GM19452 (cell line): Measurements from ENCODE around the gene MAP3K5.

Experiments used
- ATAC-seq: cut with Tn5 transposase; IDR thresholded peaks from one replicate; pipeline ENCODE4 v1.9.1; 2021; ENCODE audit not compliant: unreplicated experiment

Gene MAP3K5

GRCh38 chr6:136654086-136654485 is 138.2 kb downstream of the MAP3K5 start:
- ATAC-seq = no peak

- no peak for ATAC-seq
These were observed 139.6 kb downstream of the MAP3K5 start for GRCh38 chr6:136652656-136653055.

DNA sequence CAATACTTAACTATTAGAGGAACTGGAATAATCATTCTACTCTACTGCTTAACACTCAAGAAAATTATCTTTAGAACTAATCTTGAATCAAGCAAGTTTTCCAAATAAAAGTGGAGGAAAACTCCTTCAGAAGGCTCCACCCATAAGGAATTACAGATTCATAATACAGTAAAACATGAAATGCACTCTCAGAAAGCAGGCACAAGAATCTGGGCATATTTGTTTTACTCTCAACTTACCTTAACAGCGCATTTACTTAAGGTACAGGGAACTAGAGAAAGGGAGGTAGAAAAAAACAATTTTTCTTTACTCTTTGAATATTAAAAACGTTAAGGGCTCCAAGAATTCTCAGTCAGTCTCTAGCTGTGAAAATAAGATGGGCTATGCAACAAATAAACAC is 140.3 kb downstream of the MAP3K5 start:
- no peak for ATAC-seq

DNA sequence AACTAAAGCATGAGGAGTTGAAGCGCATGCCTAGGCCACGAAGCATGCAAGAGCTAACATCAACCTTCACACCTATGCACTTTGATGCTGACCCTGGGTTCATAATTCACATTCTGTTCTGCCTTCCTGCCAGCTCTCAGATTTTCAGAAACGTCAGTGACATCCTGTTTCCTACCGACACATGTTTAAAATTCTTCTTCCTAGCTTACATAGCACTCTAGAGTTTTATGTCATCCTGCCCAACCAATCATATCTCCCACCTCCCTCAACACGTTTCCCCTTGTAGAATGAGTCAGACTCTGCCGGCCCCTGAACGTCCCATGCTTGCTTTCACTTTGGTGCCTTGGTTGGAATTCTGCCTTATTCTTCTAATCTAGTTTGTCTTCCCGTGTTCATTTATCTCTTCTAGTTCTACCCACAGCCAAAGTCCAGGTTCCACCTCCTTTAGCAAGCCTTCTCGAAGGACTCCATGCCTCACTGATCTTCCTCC is 144.9 kb downstream of the MAP3K5 start:
- ATAC-seq = peak; percentile 79

DNA sequence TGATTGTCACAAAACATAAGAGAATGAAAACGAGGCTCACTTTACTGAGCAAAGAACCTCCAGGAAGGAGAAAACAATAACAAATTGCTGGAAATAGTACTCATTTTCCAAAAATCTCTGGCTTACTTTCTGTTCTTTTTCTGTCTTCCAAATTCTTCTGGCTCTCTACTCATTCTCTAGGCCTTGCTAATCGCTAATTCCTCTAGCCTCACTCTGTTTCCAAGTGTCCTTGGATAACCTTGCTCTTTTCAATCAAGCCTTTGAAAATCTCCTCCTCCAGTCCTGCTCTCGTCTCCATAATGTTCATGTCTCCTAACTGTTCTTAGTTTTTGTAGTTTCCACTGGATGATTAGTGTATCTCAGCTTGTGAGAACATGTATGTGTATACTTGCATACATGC is 145.9 kb downstream of the MAP3K5 start:
- ATAC-seq = no peak

DNA sequence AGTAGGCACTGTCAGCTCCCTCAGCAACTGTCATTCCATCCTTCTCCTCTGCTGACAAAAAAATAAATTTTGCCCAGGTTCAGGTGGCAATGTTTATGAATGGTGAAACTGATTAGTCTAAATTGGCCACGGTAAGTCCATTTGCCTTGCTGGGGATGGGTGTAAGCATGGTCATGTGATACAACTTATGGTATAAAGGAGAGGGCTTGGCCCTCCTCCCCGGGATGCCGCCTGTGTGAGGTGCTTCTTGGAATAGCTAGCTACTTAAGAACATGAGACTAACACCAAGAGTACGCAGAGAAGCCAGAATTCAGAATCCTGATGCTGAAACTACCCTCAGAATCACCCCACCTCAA is 147.7 kb downstream of the MAP3K5 start:
- no peak for ATAC-seq

DNA sequence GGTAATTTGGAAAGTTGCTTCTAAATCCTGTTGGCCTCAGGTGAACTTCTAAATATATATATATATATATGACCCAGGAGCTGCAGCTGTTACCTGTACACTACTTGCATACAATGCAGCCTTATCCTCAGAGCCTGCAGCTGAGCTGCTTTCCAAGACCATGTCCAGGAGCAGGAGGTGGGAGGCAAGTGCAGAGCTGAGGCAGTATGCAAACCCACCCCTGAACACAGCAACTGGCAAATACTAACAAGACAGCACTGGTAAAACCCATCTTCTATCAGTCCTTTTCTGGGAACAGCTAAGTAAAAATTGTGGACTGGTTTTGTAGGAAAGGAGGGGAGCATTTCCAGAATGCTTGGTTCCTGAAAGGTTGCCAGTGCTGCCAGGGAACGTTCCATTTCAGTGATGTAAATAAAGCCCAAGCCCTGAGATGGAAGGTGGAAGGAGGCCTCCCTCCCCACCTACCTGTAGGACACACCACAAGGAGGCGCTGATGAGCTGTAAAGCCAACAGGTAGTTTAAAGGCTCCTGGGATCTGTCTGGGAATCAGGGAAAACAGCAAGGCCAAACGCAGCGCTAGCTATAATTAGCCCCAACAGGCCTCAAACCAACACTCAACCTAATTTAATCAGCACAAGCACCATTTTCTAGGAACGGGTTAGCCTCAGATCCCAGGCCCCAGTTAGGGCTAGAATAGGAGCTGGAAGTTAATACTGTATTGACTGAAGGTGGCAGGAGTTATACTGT is 148.3 kb downstream of the MAP3K5 start:
- ATAC-seq = no peak

GRCh38 chr6:136641873-136642465 is 150.3 kb downstream of the MAP3K5 start:
- ATAC-seq = no peak

- ATAC-seq = no peak
These were observed 151.1 kb downstream of the MAP3K5 start for GRCh38 chr6:136641166-136641565.

DNA sequence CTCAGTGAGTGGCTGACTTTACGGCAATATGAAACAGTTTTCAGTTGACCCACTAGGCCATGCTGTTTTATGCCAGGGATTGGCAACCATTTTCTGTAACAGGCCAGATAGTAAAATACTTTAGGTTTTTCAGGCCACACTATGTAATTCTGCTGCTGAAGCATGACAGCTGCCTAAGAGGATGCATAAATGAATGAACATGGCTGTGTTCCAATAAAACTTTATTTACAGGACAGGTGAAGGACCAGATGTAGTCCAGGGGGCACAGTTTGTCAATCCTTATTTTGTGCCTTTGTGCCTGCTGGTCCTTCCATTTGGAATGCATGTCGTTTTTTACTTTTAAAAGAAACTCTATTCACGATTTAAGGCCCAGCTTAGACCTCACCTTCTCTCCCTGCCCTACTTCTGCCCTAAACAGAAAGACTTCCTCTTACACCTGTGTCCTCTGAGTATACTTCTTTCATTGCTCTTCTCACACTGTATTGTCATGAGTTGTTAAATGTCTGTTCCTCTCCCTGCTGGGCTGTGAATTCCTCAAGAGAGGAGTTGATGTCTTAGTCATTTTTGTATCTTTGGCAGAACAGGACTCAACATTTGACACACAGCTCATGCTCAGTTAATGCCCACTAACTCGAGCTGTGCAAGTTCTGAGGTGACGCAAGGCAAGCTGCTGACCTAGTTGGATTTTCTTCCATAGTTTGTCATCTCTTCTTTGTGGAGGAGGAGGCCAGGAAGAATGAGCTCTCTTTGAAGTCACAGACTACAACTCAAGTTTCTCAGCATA is 152.0 kb downstream of the MAP3K5 start:
- ATAC-seq = no peak

GRCh38 chr6:136639702-136640101 is 152.6 kb downstream of the MAP3K5 start:
- no peak for ATAC-seq

- no peak for ATAC-seq
These were observed 156.7 kb downstream of the MAP3K5 start for GRCh38 chr6:136635615-136636014.

DNA sequence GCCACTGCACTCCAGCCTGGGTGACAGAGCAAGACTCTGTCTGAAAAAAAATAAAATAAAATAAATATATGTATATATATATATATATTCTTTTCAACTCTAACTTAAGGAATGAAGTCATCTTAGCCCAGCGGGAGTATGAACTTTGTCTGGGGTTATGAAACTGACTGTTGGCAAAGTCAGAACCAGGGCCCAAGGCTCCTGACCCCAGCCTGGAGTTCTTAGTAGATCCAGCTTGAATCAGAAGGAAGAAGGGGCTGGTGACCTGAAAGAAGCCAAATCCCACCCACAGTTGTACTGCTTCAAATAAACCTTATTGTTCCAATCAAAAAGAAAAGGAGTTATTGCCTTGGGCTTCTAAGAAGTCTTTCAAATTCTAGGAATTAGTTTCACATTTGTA is 158.9 kb downstream of the MAP3K5 start:
- ATAC-seq = no peak

DNA sequence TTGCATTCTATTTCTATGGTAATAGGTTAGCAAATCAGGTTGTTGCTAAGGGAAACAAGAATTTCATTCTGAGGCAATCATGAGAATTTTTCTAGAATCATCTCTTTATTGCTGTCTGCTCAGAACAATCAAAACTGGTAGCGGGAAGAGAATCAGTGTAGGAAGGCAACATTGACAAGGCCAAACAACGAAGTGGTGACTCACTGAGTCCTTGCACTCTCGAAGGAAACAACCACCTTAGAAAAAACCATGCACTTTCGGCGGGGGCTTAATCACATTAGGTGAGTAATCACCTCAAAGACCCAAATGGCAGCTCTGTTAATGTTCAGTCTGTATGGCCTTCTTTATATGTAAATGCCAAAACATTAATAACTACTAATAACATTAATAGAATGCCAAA is 163.3 kb downstream of the MAP3K5 start:
- no peak for ATAC-seq

GRCh38 chr6:136627191-136627590 is 165.1 kb downstream of the MAP3K5 start:
- no peak for ATAC-seq

- ATAC-seq = no peak
These were observed 167.0 kb downstream of the MAP3K5 start for GRCh38 chr6:136625293-136625692.

- no peak for ATAC-seq
These were observed 167.9 kb downstream of the MAP3K5 start for GRCh38 chr6:136624347-136624746.

DNA sequence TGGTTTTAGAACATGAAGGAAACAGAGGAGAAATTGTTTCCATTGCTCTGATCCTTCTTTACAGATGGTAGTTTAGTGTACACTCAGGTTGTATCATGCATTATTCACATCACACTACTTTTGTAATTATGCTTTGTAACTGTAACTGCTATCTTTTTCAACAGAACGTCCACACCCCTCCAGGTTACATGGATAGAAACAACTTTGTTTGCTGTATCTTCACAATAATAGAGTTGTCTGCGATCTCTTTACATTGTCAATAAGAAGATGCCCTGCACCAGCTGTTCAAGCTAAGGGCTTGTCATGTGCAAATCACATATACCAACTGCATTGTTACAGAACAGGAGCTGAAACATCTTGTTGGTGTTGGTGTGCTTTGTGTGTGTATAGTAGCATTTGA is 174.2 kb downstream of the MAP3K5 start:
- no peak for ATAC-seq

DNA sequence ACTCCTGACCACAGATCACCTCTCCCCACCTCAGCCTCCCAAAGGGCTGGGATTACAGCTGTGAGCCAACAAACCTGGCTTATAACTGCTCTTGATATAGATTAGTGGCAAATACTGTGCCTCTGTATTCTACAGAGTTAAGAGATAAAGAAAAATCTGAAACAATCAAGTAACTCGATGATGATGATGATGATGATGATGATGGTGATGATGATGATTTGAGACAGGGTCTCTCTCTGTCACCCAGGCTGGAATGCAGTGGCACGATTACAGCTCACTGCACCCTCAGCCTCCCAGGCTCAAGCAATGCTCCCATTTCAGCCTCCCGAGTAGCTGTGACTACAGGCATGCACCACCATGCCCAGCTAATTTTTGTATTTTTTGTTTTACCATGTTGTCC is 175.8 kb downstream of the MAP3K5 start:
- no peak for ATAC-seq

DNA sequence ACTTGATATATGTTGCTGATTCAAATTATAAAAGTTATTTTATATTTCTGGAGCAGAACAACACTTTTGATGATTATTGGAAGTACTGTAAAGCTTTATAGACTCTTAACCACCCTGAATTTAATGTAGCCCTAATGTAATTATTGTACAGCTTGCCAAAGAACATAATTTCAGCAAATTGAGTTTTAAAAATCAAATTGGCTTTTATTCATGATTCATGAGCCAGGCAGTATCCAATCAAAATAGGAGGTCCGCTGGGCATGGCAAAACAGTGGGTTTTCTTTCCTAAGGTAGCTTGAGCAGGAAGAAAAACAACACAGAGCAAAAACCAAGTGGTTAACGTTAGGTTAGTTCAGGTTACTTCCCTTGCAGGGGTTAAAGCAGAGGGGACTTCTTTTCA is 177.3 kb downstream of the MAP3K5 start:
- ATAC-seq = no peak

- ATAC-seq = no peak
These were observed 177.9 kb downstream of the MAP3K5 start for GRCh38 chr6:136614350-136614749.

- ATAC-seq = no peak
These were observed 178.8 kb downstream of the MAP3K5 start for GRCh38 chr6:136613477-136613876.
